ENCODE results near the gene DEFB124.

The DEFB124 gene

DNA sequence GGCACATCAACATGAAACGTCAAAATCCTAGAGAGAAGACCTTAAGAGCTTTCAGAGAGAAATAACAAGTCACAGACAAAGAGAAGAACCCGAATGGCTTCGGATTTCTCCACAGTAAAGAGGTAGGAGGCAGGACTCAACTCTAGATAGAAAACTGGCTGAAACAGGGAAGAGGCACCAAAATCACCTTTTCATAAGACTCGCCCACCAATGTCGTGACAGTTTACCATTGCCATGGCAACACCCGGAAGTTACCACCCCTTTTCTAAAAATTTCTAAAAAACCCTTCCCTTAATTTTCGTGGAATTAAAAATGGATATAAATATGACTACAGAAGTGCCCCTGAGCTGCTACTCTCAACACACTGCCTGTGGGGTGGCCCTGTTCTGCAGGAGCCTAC is 56.6 kb downstream of the DEFB124 start:
- DNase-seq, result no peak

DNA sequence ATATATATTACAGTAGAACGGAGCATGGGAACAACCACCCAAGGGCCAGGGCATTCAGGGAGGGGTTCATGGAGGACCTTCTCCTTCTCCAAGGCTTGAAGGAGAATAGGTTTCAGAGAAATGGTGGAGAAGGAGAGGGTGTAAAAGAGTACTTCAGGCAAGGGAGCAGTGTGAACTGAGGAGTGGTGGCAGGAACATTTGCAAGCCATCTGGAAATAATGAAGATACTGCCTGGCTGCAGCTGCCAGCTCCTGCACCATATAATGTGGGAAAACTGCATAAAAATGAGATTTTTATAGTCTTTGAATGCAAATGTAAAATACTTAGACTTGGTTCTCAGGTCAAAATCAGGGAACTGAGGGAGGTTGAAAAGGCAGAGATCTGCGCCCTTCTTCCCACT is 59.3 kb downstream of the DEFB124 start:
- DNase-seq, result no peak

Data from 8988T (cell line).